Frontal cortex (tissue), 4 donors: Measurements from ENCODE around the gene SLC4A5. TPM values are rescaled to one million over a fixed set of nuclear protein-coding genes. Genes with fewer than 3 reads are reported as not detected.

ENCODE experiments used
- DNase-seq, 2 donors: peaks; one replicate each; pipeline ENCODE4 v3.0.0; 2012; ENCODE audit warnings: low spot score in 2 of 2
- FAIRE-seq: peaks from 2 replicates; lab custom pipeline; 2012; peaks lifted over from hg19 to GRCh38; lab: Jason Lieb, UNC
- total RNA-seq: library from RNA; depleted of rRNA; stranded (reverse); fragments of >200 nt; gene quantifications from one replicate; pipeline ENCODE4 v1.2.3, GENCODE V29; 2014
- donor health status: control.
- donor health status: control.
- donor health status: control.

Gene SLC4A5
- 1.2 TPM for total RNA-seq

DNA sequence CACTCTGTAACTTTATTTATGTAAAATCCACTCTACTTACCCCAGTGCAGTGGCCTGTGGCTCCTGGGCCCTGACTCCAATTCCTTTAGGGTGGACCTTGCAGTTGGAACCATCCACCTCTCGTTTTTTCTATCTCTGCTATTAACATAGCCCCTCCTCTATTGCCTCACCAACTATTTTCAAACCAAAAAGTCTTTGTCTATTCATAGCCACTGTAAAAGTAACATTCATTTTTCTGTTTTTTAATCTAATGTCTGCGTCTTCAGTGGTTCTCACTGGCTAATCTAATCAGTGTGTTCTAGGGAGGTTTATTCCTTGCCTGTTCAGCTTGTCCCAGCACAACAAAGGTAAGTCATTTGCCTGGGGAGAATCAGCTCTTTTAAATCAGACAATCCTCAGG, at the start of gene SLC4A5:
Gene SLC4A5, minus strand, starts transcription at position 101 of the 400 bp plus-strand sequence. CDS start 28,393 bp downstream, outside the sequence.
- FAIRE-seq (no peak), DNase-seq (no peak)

DNA sequence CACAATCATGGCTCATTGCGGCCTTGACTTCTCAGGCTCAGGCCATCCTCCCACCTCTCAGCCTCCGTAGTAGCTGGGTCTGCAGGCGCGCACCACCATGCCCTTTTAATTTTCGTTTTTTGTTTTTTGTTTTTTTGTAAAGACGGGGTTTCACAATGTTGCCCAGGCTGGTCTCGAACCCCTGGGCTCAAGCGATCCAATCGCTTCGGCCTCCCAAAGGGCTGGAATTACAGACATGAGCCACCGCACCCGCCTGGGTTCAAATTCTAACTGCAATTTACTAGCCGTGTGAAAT, 49.2 kb upstream of the SLC4A5 start:
- no peak for DNase-seq
- no peak for FAIRE-seq

- peak; percentile 21 for FAIRE-seq
Measured at GRCh38 chr2:74391580-74392448, 48.6 kb upstream of the SLC4A5 start.

DNA sequence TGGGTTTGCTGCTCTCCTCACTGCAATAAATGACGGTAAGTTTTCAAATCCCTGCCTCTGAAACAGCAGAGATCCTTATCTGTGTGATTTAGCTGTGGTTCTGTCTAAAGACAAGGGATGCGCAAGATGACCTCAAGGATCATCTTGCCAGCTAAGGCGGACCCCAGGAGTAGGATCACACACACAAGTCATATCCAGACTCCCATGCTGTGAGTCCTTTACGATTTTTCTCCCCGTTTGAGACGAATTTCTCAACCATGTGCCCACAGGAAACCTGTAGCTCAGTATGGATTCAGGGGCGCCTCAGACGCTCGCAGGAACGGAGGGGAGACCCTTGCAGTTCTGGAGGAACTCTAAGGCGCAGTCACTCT, 48.0 kb upstream of the SLC4A5 start:
- FAIRE-seq (no peak), DNase-seq (peak in 1 of 2 donors; percentile 56)

More at GRCh38 chr2:74391580-74392448, 48.6 kb upstream of the SLC4A5 start:
- DNase-seq, result peak; percentile 88 to 89

DNA sequence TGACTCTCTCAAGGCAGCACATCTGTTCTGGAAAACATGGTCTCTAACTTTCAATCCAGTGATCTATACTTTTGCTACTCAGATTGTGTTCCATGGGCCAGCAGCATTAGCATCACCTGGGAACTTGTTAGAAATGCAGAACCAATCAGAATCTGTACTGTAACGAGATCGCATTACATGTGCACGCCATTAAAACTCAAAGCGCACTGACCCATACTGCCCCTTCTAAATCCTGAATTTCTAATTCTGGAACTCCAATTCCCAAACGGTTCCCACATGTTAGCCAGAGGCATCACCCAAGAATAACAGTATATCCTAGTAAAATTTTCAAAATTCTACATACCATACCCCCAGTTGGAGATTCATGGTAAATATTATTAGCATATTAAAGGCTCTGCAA, 47.4 kb upstream of the SLC4A5 start:
- DNase-seq, result no peak
- FAIRE-seq, result no peak

DNA sequence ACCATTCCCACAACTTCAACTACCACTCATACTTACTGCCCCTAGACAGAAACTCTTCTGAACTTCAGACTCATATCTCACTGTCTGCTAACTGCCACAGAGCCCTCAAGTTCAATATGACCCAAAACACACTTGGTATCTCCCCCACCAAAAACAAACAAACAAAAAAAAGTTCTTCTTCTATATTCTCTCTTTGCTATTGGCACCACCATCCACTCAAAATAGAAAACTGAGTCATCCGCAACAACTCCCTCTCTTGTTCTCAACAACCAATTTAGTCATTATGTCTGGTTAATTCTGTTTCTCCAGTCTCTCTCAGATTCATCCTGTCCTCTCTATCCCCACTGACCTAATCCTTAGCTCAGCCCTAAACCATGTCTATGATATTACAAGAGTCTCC, 44.1 kb upstream of the SLC4A5 start:
- DNase-seq (no peak), FAIRE-seq (no peak)

GRCh38 chr2:74385396-74385795, 42.2 kb upstream of the SLC4A5 start:
- FAIRE-seq, result no peak

GRCh38 chr2:74384051-74384450, 40.8 kb upstream of the SLC4A5 start:
- no peak for DNase-seq
- FAIRE-seq, result no peak

More at GRCh38 chr2:74385396-74385795, 42.2 kb upstream of the SLC4A5 start:
- no peak for DNase-seq

DNA sequence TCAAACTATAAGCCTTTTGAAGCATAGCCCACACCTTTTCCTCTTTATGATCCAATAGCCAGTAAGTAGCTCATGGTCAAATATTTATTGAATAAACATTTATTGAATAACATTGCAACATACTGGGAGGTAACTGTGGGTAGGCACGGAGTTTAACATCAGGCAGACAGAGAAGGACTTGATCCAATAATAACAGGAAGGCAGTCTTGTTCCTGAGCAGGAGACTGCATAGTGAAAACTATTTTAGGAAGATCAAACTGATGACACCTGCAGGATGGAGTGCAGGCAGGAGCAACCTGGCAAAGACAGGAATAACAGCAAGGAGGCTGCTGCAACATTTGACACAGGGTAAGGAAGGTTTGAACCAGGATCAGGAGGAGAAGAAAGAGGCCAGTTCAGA, 40.0 kb upstream of the SLC4A5 start:
- no peak for FAIRE-seq
- no peak for DNase-seq

DNA sequence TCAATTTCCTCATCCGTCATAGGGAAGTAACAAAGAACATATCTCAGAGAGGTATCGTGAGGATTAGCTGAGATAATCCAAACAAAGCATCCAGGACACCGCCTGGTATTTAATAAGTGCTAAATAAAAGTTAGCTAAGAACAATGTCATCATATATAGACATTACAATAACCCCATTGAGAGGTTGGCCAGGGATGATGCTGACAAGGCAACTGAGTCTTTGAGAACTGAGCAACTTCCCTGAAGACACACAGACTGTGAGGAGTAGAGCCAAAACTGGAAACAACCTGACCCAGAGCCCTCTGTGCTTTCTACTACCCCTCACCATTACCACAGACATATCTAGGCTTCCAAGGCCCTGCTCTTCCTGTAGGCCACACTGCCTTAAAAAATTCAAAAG, 38.5 kb upstream of the SLC4A5 start:
- FAIRE-seq (no peak), DNase-seq (no peak)

DNA sequence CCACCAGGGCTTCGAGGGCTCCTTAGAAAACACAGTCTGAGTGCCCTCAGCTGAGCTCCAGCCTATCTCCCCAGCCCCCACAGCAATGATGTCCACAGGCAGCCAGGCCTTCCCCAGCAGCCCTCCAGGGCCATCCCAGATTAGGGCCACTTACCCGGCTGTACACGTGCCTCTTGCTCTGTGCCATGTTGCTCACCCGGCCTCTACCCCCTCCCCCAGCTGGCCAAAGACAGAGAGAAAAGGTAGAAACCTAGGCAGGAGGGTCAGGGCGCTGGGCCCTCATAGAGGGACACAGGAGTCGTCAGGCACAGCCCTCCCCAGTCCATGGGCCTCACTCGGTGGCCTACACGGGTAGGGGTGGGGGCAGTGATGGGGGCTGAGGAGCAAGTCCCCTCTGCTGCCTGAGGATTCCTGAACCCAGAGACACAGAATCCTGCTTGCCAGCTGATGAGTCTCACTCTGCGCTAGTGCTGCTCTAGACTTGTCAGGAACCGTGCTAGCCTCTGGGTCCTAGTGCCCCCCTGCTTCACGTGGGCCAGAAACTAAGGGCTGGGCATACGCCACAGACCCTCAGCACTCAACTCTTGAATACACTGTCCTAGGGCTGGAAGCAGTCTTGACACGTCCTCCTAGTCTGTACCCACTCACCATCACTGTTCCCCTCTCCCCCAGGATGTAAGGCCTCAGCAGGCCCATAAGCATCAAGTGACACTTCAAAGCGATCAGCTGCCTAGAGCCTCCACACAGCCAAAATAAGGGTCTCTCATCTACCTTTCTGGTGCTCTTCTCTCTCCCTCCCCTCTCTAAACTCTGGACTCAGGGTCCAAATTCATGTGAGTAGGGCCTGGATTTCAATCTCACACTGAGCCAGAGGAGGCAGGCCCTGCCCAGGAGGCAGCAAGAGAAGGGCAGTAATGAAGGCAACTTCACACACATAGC, 36.9 kb upstream of the SLC4A5 start, which contains the start of gene DCTN1:
Gene DCTN1, minus strand, starts transcription at position 461 of the 939 bp plus-strand sequence. Its CDS starts 274 bp downstream, at position 187.
- FAIRE-seq (no peak), DNase-seq (peak in 1 of 2 donors; percentile 69)

DNA sequence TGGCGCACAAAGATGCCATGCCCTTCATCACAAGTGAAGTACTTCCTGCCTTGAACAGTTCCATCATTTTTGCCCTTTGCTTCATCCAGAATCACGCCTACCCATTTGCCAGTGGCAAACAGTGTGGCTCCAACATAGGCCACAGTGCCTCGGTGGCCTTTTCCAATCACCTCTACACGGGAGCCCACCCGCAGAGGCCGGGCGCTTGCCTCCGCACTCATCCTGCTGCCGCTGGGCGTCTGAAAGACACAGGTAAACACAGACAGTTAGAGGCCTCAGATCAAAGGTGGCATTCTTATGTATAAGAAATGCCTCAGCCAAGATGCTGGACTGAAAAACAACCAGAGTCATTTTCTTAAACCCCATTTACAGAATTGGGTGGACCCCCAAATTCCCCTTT, 34.8 kb upstream of the SLC4A5 start:
- FAIRE-seq, result no peak
- DNase-seq, result no peak

DNA sequence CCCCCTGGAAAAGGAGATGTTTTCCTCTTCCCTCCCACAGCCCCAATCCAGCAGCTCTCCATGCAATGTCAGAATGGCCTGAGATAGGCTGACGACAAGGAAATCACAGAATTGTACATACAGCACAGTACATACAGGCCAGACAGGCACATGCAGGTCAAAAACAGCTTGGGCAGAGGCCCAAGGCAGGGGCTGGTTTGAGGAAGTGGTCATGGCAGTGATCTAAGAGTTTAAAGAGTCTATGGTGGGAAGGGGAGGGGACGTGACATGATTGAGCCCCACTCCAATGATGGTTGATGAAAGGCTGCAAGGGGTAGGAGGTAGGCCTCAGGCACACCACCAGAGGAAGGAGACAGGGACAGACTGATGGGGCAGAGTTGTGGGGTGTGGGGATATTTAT, 32.6 kb upstream of the SLC4A5 start:
- FAIRE-seq, result no peak
- DNase-seq, result no peak

GRCh38 chr2:74374509-74375205, 31.4 kb upstream of the SLC4A5 start:
- peak; percentile 67 for FAIRE-seq

DNA sequence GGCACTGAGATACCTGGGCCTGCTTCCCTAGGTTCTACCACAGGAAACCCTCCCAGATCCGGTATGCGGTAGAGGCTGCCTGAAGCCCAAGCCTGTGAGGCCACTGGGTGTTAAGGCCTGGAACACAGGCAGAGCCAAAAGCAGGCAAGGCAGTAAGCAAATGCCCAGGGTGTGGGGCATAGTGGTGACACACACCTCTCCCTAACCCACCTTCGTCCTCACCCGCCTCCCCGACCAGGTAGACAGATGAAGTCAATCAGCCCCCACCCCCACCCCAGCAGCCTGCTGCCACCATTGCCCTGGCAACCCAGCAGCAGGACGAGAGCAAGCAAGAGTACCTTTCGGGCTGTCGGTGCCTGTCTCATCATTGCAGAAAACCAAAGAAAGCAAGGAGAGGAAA, 30.8 kb upstream of the SLC4A5 start:
- FAIRE-seq, result no peak
- DNase-seq, result no peak

More at GRCh38 chr2:74374509-74375205, 31.4 kb upstream of the SLC4A5 start:
- peak; percentile 80 to 96 for DNase-seq

GRCh38 chr2:74373221-74373676, 30.0 kb upstream of the SLC4A5 start:
- FAIRE-seq, result no peak
- no peak for DNase-seq

DNA sequence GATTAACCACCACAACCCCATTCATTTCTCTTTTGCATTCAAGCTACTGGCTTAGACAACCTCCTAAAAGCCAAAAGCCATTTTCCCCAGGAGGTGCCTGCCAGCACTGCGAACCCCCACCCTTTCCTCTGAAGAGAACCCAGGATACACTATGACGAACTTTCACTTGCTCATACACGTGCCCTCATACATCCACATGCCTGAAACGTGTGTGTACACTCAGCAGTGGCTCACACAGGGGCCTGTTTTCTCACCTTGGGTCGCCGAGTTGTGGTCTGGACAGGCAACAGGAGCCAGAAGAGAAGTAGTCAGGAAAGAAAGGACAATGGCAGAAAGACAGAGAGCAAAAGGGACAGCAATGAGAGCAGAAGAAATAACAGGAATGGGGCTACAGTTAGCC, 29.5 kb upstream of the SLC4A5 start:
- DNase-seq, result no peak

DNA sequence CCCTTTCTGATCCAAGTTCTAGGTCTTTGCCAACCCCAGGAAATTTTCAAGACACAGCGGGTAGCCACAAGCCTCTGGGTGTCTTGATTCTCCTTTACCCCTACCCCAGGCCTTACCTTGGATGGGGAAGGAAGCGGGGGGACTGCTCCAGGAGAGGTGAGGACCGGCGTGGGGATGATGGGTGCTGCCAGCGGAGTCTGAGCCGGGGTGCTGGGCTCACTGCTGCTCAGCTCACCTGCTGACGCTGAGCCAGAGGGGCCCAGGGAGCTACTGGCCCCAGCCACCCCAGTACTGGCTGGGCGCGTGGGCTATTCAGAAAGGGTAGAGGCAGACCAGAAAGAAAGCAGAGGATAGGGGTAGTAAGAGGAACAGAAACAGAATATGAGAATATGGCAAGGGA, 28.2 kb upstream of the SLC4A5 start:
- DNase-seq (no peak), FAIRE-seq (no peak)

More for the DNA sequence above, 29.5 kb upstream of the SLC4A5 start:
- no peak for FAIRE-seq

DNA sequence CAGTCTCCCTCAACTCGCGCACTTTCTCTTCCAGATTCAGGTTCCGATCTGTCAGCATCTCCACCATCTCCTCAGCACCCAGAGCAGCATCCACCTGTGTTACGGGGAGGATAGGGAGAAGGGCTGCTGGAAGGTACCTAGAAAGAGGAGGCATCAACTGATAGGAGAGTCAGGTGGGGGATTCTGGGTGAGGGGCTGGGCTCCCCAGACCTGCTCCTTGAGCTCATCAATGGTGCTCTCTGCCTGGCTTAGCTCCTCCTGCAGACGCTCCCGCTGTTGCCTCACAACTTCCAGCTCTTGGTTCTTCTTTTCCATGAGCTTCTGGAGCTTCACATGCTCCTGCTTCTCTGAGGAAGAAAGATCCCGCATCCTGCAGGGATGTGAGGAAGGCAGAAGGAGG, 26.8 kb upstream of the SLC4A5 start:
- DNase-seq (no peak), FAIRE-seq (no peak)

- FAIRE-seq, result no peak
Measured at GRCh38 chr2:74368499-74368898, 25.3 kb upstream of the SLC4A5 start.

More at GRCh38 chr2:74368499-74368898, 25.3 kb upstream of the SLC4A5 start:
- DNase-seq, result no peak
